Lung (tissue), 12 donors: ENCODE results near the gene EMC8. TPM values are rescaled to one million over a fixed set of nuclear protein-coding genes. Genes with fewer than 3 reads are reported as not detected.
"Not testable (repeated sequence)": the region's sequence is repeated elsewhere in the genome, so short reads cannot be mapped to it uniquely, and the experiment has no call there.

Experiments
- ATAC-seq: fragments of 200-7000 bp; cut with Tn5 transposase; one replicate; pipeline ENCODE4 v1.9.1; 2020; ENCODE audit warnings: moderate number of reproducible peaks; ENCODE audit not compliant: insufficient read depth, low FRiP score
- DNase-seq, 3 donors: peaks; one replicate each; pipeline ENCODE4 v3.0.0-alpha.2; 2013 to 2017
- H3K27ac ChIP-seq, 2 donors: one replicate each; pipeline ENCODE4 v1.5.1; 2013; ENCODE audit warnings: mild to moderate bottlenecking in 2 of 2, moderate library complexity in 2 of 2, control low read depth in 1 of 2, inconsistent platforms in 1 of 2, low read depth in 1 of 2, low read length in 1 of 2
- H3K27me3 ChIP-seq, 3 donors: one replicate each; pipeline ENCODE4 v1.5.1; 2013; ENCODE audit warnings: low read length in 2 of 3; ENCODE audit not compliant: control insufficient read depth in 3 of 3, insufficient read depth in 3 of 3
- H3K36me3 ChIP-seq, 4 donors: one replicate each; pipeline ENCODE4 v1.5.1; 2013; ENCODE audit warnings: low read length in 4 of 4, mild to moderate bottlenecking in 1 of 4, moderate library complexity in 1 of 4; ENCODE audit not compliant: control insufficient read depth in 4 of 4, insufficient read depth in 4 of 4
- H3K4me1 ChIP-seq, 5 donors: one replicate each; pipeline ENCODE4 v1.5.1; 2013; ENCODE audit warnings: low read length in 5 of 5, mild to moderate bottlenecking in 2 of 5, moderate library complexity in 1 of 5; ENCODE audit not compliant: control insufficient read depth in 5 of 5, insufficient read depth in 5 of 5
- H3K4me3 ChIP-seq: one replicate; pipeline ENCODE4 v1.5.1; 2013; ENCODE audit warnings: mild to moderate bottlenecking, control low read depth, moderate library complexity
- H3K9ac ChIP-seq, 2 donors: one replicate each; pipeline ENCODE4 v1.5.1; 2013; ENCODE audit warnings: low read length in 2 of 2, control low read depth in 1 of 2; ENCODE audit not compliant: insufficient read depth in 1 of 2
- H3K9me3 ChIP-seq, 4 donors: one replicate each; pipeline ENCODE4 v1.5.1; 2013; ENCODE audit warnings: low read length in 3 of 4, mild to moderate bottlenecking in 1 of 4, moderate library complexity in 1 of 4; ENCODE audit not compliant: control insufficient read depth in 4 of 4, insufficient read depth in 3 of 4
- CTCF ChIP-seq: IDR thresholded peaks from 2 replicates; pipeline ENCODE4 v1.5.1; 2012; ENCODE audit warnings: mild to moderate bottlenecking; ENCODE audit errors: control extremely low read depth, extremely low read depth
- WGBS, 2 donors: extraction: QIAGEN DNeasy Blood & Tissue Kit; methylation state at CpG; one replicate each; pipeline ENCODE4 v1.1.7; 2013; 5-methylcytosine and 5-hydroxymethylcytosine counted together
- polyA plus RNA-seq, 2 donors: library from polyadenylated mRNA; stranded (reverse); fragments of 200-250 nt; gene quantifications; one replicate each; pipeline ENCODE4 v1.2.1, GENCODE V29; 2013
- total RNA-seq, 2 donors: library from RNA; depleted of rRNA in 1 of 2; stranded (reverse); fragments of >200 nt in 1 of 2; gene quantifications; one replicate each; pipeline ENCODE4 v1.2.1, GENCODE V29; 2014 to 2021
- donor health status: control.
- donor health status: control.
- donor health status: Bipolar disorder and iron deficiency.
- donor health status: healthy.
- donor health status: DM: yes; HTN: yes; CAD: no.

EMC8 gene
- total and polyA plus RNA-seq, 4 donors: 10.5 to 26.8 (median 17.5) TPM

GRCh38 chr16:85838876-85839585 is 39.7 kb upstream of the EMC8 start:
- ATAC-seq: no peak
- H3K27ac ChIP-seq: no peak overlapping the region
- H3K27me3 ChIP-seq: peaks cover 0 to 6% (median 0%) of the 10 kb centered on the region in 3 donors
- H3K36me3 ChIP-seq: no peaks in the 10 kb centered on the region
- DNase-seq: no peak
- no peak for TF ChIP-seq CTCF
- no peak overlapping the region for H3K4me3 ChIP-seq
- H3K9ac ChIP-seq: no peak overlapping the region
- peaks cover 0 to 4% (median 0%) of the 10 kb centered on the region in 4 donors for H3K9me3 ChIP-seq
- no peaks in the 10 kb centered on the region for H3K4me1 ChIP-seq
- 92% methylated on average over 21 of the region's 21 CpGs for WGBS, 2 donors

- DNase-seq (no peak), ATAC-seq (no peak)
- Histone ChIP-seq H3K4me1 (peaks cover 0 to 3% (median 0%) of the 10 kb centered on the region in 5 donors), H3K9me3 (peaks cover 0 to 4% (median 0%) of the 10 kb centered on the region in 4 donors), H3K27ac (no peak overlapping the region), H3K36me3 (no peaks in the 10 kb centered on the region), H3K27me3 (peaks cover 0 to 6% (median 0%) of the 10 kb centered on the region in 3 donors), H3K9ac (no peak overlapping the region), H3K4me3 (no peak overlapping the region)
- WGBS, 2 donors: 56 to 75% methylated on average over 11 of the region's 11 CpGs
- no peak for TF ChIP-seq CTCF
These were observed 39.0 kb upstream of the EMC8 start for GRCh38 chr16:85838381-85838780.

GRCh38 chr16:85837654-85838053 is 38.3 kb upstream of the EMC8 start:
- H3K27ac ChIP-seq, H3K36me3 ChIP-seq, ATAC-seq, H3K9me3 ChIP-seq, H3K9ac ChIP-seq, DNase-seq, H3K4me3 ChIP-seq, H3K27me3 ChIP-seq, H3K4me1 ChIP-seq: not testable (repeated sequence)
- 87 to 93% methylated on average over 4 of the region's 4 CpGs for WGBS, 2 donors

- Histone ChIP-seq H3K4me3 (no peak overlapping the region), H3K9ac (no peak overlapping the region), H3K27me3 (peaks cover 0 to 6% (median 0%) of the 10 kb centered on the region in 3 donors), H3K27ac (no peak overlapping the region), H3K4me1 (peaks cover 0 to 7% (median 0%) of the 10 kb centered on the region in 5 donors), H3K36me3 (no peaks in the 10 kb centered on the region), H3K9me3 (peaks cover 0 to 4% (median 0%) of the 10 kb centered on the region in 4 donors)
- no peak for ATAC-seq
- WGBS, 2 donors: 55 to 69% methylated on average over 24 of the region's 24 CpGs
- DNase-seq: peak in 2 of 3 donors; percentile 22 to 43
- TF ChIP-seq CTCF: no peak
These were observed 37.6 kb upstream of the EMC8 start for GRCh38 chr16:85836706-85837582.
